IMR-90 (cell line): ENCODE results near the gene SKA2. TPM values are rescaled to one million over a fixed set of nuclear protein-coding genes. Genes with fewer than 3 reads are reported as not detected.

Experiments
- ATAC-seq: fragments of 200-7000 bp; cut with Tn5 transposase; 2 replicates; pipeline ENCODE4 v1.9.1; 2020; ENCODE audit warnings: low read depth, mild to moderate bottlenecking, moderate library complexity
- BruUV-seq: library from RNA; stranded (reverse); fragments of 400-500 nt; replicated peaks from 2 replicates; lab custom pipeline; 2021; lab: Mats Ljungman, UMichigan
- CTCF ChIA-PET: fragments of 300-600 bp; formaldehyde crosslinking; extraction: SDS; loops from one replicate; lab custom pipeline; 2021; ENCODE audit warnings: antibody characterized with exemption; lab: Yijun Ruan, JAX
- POLR2A ChIA-PET: fragments of 300-600 bp; sonication (Branson Sonifier 250); formaldehyde crosslinking; loops from one replicate; lab custom pipeline; 2022; ENCODE audit warnings: antibody characterized with exemption; ENCODE audit not compliant: unreplicated experiment; lab: Charles Lee
- DNase-seq: peaks from one replicate; pipeline ENCODE4 v3.0.0; 2013
- H2AFZ ChIP-seq: replicated peaks from 2 replicates; pipeline ENCODE3; 2013; ENCODE audit warnings: low read length, mild to moderate bottlenecking; ENCODE audit not compliant: poor library complexity
- H2AK5ac ChIP-seq: 2 replicates; pipeline ENCODE4 v1.6.1; 2013; ENCODE audit warnings: low read depth, low read length, inconsistent platforms
- H2AK9ac ChIP-seq: replicated peaks from 2 replicates; pipeline ENCODE3; 2013; ENCODE audit warnings: mild to moderate bottlenecking, low read depth, low read length, moderate library complexity; ENCODE audit not compliant: poor library complexity
- H2BK120ac ChIP-seq: 2 replicates; pipeline ENCODE4 v1.6.1; 2013; ENCODE audit warnings: low read depth, low read length, inconsistent platforms
- H2BK15ac ChIP-seq: 3 replicates; pipeline ENCODE4 v1.6.1; 2013; ENCODE audit warnings: low read depth, low read length, inconsistent platforms
- H2BK20ac ChIP-seq: 2 replicates; pipeline ENCODE4 v1.6.1; 2013; ENCODE audit warnings: low read depth, mild to moderate bottlenecking, inconsistent platforms, low read length, moderate library complexity
- H2BK5ac ChIP-seq: 2 replicates; pipeline ENCODE4 v1.6.1; 2013; ENCODE audit warnings: mild to moderate bottlenecking, low read depth, low read length, inconsistent platforms; ENCODE audit not compliant: poor library complexity, severe bottlenecking
- H3K14ac ChIP-seq: replicated peaks from 2 replicates; pipeline ENCODE4 v1.6.1; 2013; ENCODE audit warnings: low read depth, low read length, inconsistent platforms
- H3K18ac ChIP-seq: 2 replicates; pipeline ENCODE4 v1.6.1; 2013; ENCODE audit warnings: low read depth, low read length, control low read depth
- H3K23ac ChIP-seq: 2 replicates; pipeline ENCODE4 v1.6.1; 2013; ENCODE audit warnings: low read depth, low read length, inconsistent platforms
- H3K27ac ChIP-seq: 2 replicates; pipeline ENCODE4 v1.5.1; 2013; ENCODE audit warnings: mild to moderate bottlenecking, control low read depth, low read length; ENCODE audit not compliant: insufficient read depth
- H3K27me3 ChIP-seq: 2 replicates; pipeline ENCODE4 v1.6.1; 2013; ENCODE audit warnings: low read length; ENCODE audit not compliant: control insufficient read depth, insufficient read depth
- H3K36me3 ChIP-seq: 2 replicates; pipeline ENCODE4 v1.6.1; 2013; ENCODE audit warnings: low read length, mixed read lengths; ENCODE audit not compliant: control insufficient read depth, insufficient read depth
- H3K4ac ChIP-seq: 2 replicates; pipeline ENCODE4 v1.6.1; 2013; ENCODE audit warnings: low read depth, low read length, inconsistent platforms
- H3K4me1 ChIP-seq: 2 replicates; pipeline ENCODE4 v1.6.1; 2013; ENCODE audit warnings: low read length, mixed read lengths; ENCODE audit not compliant: control insufficient read depth, insufficient read depth
- H3K4me2 ChIP-seq: 2 replicates; pipeline ENCODE4 v1.6.1; 2013; ENCODE audit warnings: low read depth, mild to moderate bottlenecking, control low read depth, low read length, moderate library complexity
- H3K4me3 ChIP-seq: 2 replicates; pipeline ENCODE4 v1.5.1; 2013; ENCODE audit warnings: low read depth, mild to moderate bottlenecking, control low read depth, low read length, moderate library complexity; ENCODE audit not compliant: insufficient read depth
- H3K56ac ChIP-seq: 2 replicates; pipeline ENCODE4 v1.6.1; 2013; ENCODE audit warnings: low read length, inconsistent platforms; ENCODE audit not compliant: insufficient read depth; ENCODE audit errors: extremely low read depth
- H3K79me1 ChIP-seq, 2 experiments: 2 replicates each; pipeline ENCODE4 v1.6.1; 2013; ENCODE audit warnings: low read length in 2 of 2, inconsistent platforms in 1 of 2, low read depth in 1 of 2
- H3K9ac ChIP-seq: 2 replicates; pipeline ENCODE4 v1.6.1; 2013; ENCODE audit warnings: low read depth, low read length, control low read depth
- H3K9me1 ChIP-seq: 2 replicates; pipeline ENCODE4 v1.6.1; 2013; ENCODE audit warnings: low read length, inconsistent platforms; ENCODE audit not compliant: insufficient read depth
- H3K9me3 ChIP-seq: 2 replicates; pipeline ENCODE4 v1.6.1; 2013; ENCODE audit warnings: low read length; ENCODE audit not compliant: control insufficient read depth, insufficient read depth
- H4K20me1 ChIP-seq: 2 replicates; pipeline ENCODE4 v1.6.1; 2013; ENCODE audit warnings: low read length, inconsistent platforms; ENCODE audit not compliant: insufficient read depth
- H4K5ac ChIP-seq: 2 replicates; pipeline ENCODE4 v1.6.1; 2013; ENCODE audit warnings: mild to moderate bottlenecking, low read depth, low read length, control low read depth
- H4K8ac ChIP-seq, 2 experiments: 2 replicates each; pipeline ENCODE4 v1.6.1; 2013; ENCODE audit warnings: low read depth in 2 of 2, low read length in 2 of 2, control low read depth in 1 of 2, inconsistent platforms in 1 of 2
- H4K91ac ChIP-seq: 2 replicates; pipeline ENCODE4 v1.6.1; 2013; ENCODE audit warnings: low read depth, low read length, inconsistent platforms; ENCODE audit not compliant: insufficient read depth
- BHLHE40 ChIP-seq: fragments of 150-350 bp; IDR thresholded peaks from 2 replicates; pipeline ENCODE4 v1.6.1; 2016; ENCODE audit warnings: mild to moderate bottlenecking, low read depth, low read length
- CEBPB ChIP-seq: IDR thresholded peaks from 2 replicates; pipeline ENCODE4 v1.6.1; 2012; ENCODE audit warnings: low read depth, low read length, improper control_type of control experiment
- CHD1 ChIP-seq: IDR thresholded peaks from 2 replicates; pipeline ENCODE4 v1.6.1; 2012; ENCODE audit warnings: low read depth, low read length, improper control_type of control experiment
- CTCF ChIP-seq: conservative IDR thresholded peaks from 2 replicates; pipeline ENCODE4 v1.5.1; 2012; ENCODE audit warnings: mild to moderate bottlenecking, low read depth, low read length, improper control_type of control experiment
- FOS ChIP-seq: fragments of 150-350 bp; IDR thresholded peaks from 2 replicates; pipeline ENCODE4 v1.6.1; 2016; ENCODE audit warnings: low read depth, low read length
- MAFK ChIP-seq: IDR thresholded peaks from 2 replicates; pipeline ENCODE4 v1.6.1; 2012; ENCODE audit warnings: low read depth, low read length, improper control_type of control experiment
- MAZ ChIP-seq: IDR thresholded peaks from 2 replicates; pipeline ENCODE4 v1.6.1; 2012; ENCODE audit warnings: low read depth, mild to moderate bottlenecking, low read length, improper control_type of control experiment, moderate library complexity, borderline replicate concordance
- MXI1 ChIP-seq: IDR thresholded peaks from 2 replicates; pipeline ENCODE4 v1.6.1; 2012; ENCODE audit warnings: low read depth, mild to moderate bottlenecking, low read length, moderate library complexity, borderline replicate concordance
- NFE2L2 ChIP-seq: fragments of 150-350 bp; IDR thresholded peaks from 2 replicates; pipeline ENCODE4 v1.6.1; 2016; ENCODE audit warnings: low read depth, mild to moderate bottlenecking, low read length
- POLR2A ChIP-seq: IDR thresholded peaks from 2 replicates; pipeline ENCODE4 v1.6.1; 2012; ENCODE audit warnings: mild to moderate bottlenecking, low read depth, low read length
- RAD21 ChIP-seq: IDR thresholded peaks from 2 replicates; pipeline ENCODE4 v1.6.1; 2012; ENCODE audit warnings: low read length, improper control_type of control experiment
- RCOR1 ChIP-seq: IDR thresholded peaks from 2 replicates; pipeline ENCODE4 v1.6.1; 2012; ENCODE audit warnings: mild to moderate bottlenecking, low read length, improper control_type of control experiment; ENCODE audit not compliant: insufficient replicate concordance
- RFX5 ChIP-seq: IDR thresholded peaks from 2 replicates; pipeline ENCODE4 v1.8.0; 2012; ENCODE audit warnings: low read depth, mild to moderate bottlenecking, low read length, moderate library complexity
- SMC3 ChIP-seq: fragments of 150-350 bp; IDR thresholded peaks from 2 replicates; pipeline ENCODE4 v1.6.1; 2016; ENCODE audit warnings: low read depth, mild to moderate bottlenecking, antibody characterized with exemption, low read length, moderate library complexity
- USF2 ChIP-seq: fragments of 150-350 bp; IDR thresholded peaks from 2 replicates; pipeline ENCODE4 v1.6.1; 2017; ENCODE audit warnings: mild to moderate bottlenecking, antibody characterized with exemption, low read length, low read depth
- WGBS, 2 experiments: methylation state at CpG; one replicate each; pipeline versions ENCODE4 v1.1.5 to v1.1.7; 2013; ENCODE audit warnings: missing lambda C conversion rate in 2 of 2; ENCODE audit not compliant: insufficient read length in 1 of 2; ENCODE audit errors: extremely low coverage in 2 of 2; 5-methylcytosine and 5-hydroxymethylcytosine counted together
- dilution Hi-C: fragments of 300-500 bp; cut with HindIII; formaldehyde crosslinking; loops from one replicate; pipeline ENCODE4 v1.14.3; 2018; ENCODE audit warnings: low sequenced_read_pairs; ENCODE audit not compliant: unreplicated experiment
- in situ Hi-C: fragments of 300-500 bp; cut with MboI; formaldehyde crosslinking; loops from 3 replicates; pipeline ENCODE4 v1.14.3; 2019; ENCODE audit warnings: low sequenced_read_pairs, inconsistent platforms, mixed read lengths
- intact Hi-C: fragments of 100-400 bp; cut with micrococcal nuclease; formaldehyde crosslinking; loops from 2 replicates; pipeline ENCODE4 v1.10.0; 2022
- polyA plus RNA-seq, 3 experiments: library from polyadenylated mRNA; depleted of rRNA; stranded (reverse); fragments of >200 nt; gene quantifications; 2 replicates each; pipeline ENCODE4 v1.2.3, GENCODE V29; 2012; ENCODE audit warnings: low replicate concordance in 1 of 3
- total RNA-seq: library from RNA; depleted of rRNA; stranded (reverse); fragments of >200 nt; gene quantifications from 2 replicates; pipeline ENCODE4 v1.2.3, GENCODE V29; 2012
- TF ChIP-seq, protein P1 (sequence below): fragments of 150-350 bp; IDR thresholded peaks from 2 replicates; pipeline ENCODE4 v1.6.1; 2016; ENCODE audit warnings: low read depth, mild to moderate bottlenecking, low read length, moderate library complexity, borderline replicate concordance

The SKA2 gene
- total and polyA plus RNA-seq, 2 of the 4 experiments (the other 2 are of a cell fraction), result 30.4 to 38.7 TPM

GRCh38 chr17:59121901-59122480 lies 33.0 kb downstream of the SKA2 start:
- Histone ChIP-seq H3K27me3 (no peaks in the 10 kb centered on the region), H4K91ac (no peak overlapping the region), H3K56ac (no peak overlapping the region), H3K4me1 (no peaks in the 10 kb centered on the region), H3K4me3 (no peak overlapping the region), H3K4me2 (no peak overlapping the region), H3K4ac (no peak overlapping the region), H3K27ac (no peak overlapping the region), H2BK120ac (no peak overlapping the region), H2BK15ac (no peak overlapping the region), H2BK20ac (no peak overlapping the region), H2AFZ (no peak overlapping the region), H4K8ac (no peak overlapping the region), H3K9ac (no peak overlapping the region), H3K9me3 (no peaks in the 10 kb centered on the region), H4K20me1 (peaks cover 3% of the 10 kb centered on the region; the same call in 1 of the 2 replicates), H3K9me1 (0 out of 2 replicates have a peak, but pooled peaks cover 2% of the 10 kb centered on the region), H3K36me3 (peaks cover 4% of the 10 kb centered on the region), H3K79me1 (peaks cover 10 to 31% of the 10 kb centered on the region in 2 experiments), H2AK9ac (no peak overlapping the region), H3K23ac (no peak overlapping the region), H2BK5ac (no peak overlapping the region), H3K14ac (no peak overlapping the region), H4K5ac (no peak overlapping the region), H3K18ac (no peak overlapping the region), H2AK5ac (no peak overlapping the region)
- TF ChIP-seq RAD21 (no peak), FOS (no peak), NFE2L2 (no peak), BHLHE40 (no peak), MAFK (no peak), CHD1 (no peak), CTCF (no peak), CEBPB (no peak), POLR2A (no peak), RFX5 (no peak), MAZ (no peak), RCOR1 (no peak), SMC3 (no peak), USF2 (no peak), MXI1 (no peak)
- TF ChIP-seq, protein P1, sequence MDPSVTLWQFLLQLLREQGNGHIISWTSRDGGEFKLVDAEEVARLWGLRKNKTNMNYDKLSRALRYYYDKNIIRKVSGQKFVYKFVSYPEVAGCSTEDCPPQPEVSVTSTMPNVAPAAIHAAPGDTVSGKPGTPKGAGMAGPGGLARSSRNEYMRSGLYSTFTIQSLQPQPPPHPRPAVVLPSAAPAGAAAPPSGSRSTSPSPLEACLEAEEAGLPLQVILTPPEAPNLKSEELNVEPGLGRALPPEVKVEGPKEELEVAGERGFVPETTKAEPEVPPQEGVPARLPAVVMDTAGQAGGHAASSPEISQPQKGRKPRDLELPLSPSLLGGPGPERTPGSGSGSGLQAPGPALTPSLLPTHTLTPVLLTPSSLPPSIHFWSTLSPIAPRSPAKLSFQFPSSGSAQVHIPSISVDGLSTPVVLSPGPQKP, result no peak
- intact Hi-C loops (no loop called here), in situ Hi-C loops (no loop called here), dilution Hi-C loops (no loop called here)
- no TSS peak for BruUV-seq
- ChIA-PET CTCF (no interaction called here), POLR2A (interaction anchor here (0.5 kb wide), 1 partner anchor 32 kb away, joined by 5 read pairs; no protein-coding TSS in a partner anchor)
- no CpG with 5 or more reads among the region's 9 CpGs for WGBS, 2 experiments
- no peak for DNase-seq
- no peak for ATAC-seq
